ENCODE results near the gene FDX1. TPM values are rescaled to one million over a fixed set of nuclear protein-coding genes. Genes with fewer than 3 reads are reported as not detected.

FDX1 gene
- polyA plus RNA-seq, 1 donor: 8.6 TPM

DNA sequence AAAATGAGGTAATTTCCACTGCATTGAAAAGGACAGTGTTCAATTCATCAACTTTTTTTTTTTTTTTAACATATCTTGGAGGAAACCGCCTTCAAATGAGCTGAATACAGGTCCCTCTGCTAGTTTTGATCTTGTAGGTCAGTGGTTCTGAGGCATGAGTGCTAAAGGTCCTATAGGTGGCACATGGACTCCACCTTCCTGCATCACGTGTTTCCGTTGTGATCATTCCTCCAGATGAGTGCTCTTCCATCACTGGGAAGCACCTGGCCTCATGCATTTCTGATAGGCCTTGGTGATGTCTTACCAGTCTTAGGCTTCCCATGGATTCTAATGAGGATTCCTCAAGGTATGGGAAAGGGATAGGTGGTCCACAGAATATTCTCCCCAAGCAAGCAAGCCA, 37.8 kb downstream of the FDX1 start:
- no peak for DNase-seq (ENCODE audit: low read depth)

DNA sequence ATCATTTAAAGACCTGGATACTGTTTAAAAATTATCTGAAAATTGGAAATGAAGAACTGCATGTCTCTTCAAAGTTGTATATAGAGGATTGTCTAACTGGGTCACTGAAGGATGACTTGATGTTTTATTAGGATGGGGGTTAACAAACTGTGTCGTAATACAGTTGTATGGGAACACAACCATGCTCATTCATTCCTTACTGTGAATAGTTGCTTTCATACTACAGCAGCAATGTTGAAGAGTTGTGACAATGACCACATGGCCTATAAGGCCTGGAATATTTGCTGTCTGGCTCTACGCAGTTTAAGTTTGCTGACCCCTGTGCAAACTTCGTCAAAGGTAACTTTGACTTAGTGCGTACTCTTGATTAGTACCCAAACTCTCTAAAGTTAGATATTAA, 38.4 kb downstream of the FDX1 start:
- DNase-seq (ENCODE audit: low read depth): no peak

DNA sequence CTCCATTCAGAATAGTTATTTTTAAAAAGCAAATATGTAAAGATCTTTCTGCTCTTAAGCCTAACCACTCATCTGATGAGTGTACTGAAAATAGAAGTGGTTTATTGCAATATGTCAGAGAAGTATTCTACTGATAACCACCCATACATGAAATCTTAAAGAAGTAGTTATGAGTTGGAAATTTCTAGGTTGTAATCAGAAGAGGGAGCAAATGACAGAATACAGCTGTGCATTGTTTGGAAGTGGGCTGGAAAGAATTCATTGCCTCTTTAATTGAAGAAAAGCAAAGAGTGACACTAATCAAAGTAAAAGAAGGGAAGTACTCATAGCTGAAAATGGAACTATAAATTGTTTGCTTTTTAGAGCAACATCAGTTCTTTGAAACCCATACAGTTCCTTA, 39.4 kb downstream of the FDX1 start:
- no peak for DNase-seq (ENCODE audit: low read depth)

DNA sequence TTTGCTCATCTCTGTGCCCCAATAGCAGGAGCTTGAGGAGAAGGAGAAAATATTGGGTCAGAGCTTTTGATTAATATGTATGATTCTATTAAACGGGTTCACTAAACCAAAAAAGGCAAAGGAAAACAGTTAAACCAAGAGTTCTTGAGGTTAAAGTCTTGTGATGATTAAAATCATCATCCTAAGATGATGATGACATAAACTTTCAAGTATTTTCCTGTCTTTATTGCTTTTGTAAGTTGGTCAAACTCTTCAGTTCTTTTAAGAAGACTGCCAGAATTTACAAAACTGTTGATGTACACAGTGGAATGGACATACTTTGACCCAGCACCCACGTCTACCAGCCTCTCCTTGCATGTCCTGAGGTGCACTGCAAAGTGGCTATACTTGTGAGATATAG, 41.0 kb downstream of the FDX1 start:
- DNase-seq (ENCODE audit: low read depth): no peak

DNA sequence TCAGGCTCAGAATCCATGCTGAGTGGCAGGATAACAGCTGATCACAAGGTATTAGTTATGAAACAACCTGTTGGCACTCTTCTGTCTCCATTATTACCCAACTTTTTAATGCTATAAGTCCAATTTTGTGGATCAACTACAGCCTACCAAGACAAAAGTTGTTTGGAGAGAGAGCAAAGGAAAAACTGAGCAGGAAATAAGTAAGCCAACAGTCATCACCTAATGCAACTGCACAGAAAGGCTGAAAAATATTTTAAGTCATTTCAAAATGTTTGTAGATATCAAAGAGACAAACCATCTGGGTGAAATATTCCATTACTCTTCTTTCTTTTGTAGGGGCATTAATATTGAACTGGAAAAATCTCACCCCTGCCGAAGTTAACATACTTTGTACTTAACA, 41.6 kb downstream of the FDX1 start:
- no peak for DNase-seq (ENCODE audit: low read depth)

DNA sequence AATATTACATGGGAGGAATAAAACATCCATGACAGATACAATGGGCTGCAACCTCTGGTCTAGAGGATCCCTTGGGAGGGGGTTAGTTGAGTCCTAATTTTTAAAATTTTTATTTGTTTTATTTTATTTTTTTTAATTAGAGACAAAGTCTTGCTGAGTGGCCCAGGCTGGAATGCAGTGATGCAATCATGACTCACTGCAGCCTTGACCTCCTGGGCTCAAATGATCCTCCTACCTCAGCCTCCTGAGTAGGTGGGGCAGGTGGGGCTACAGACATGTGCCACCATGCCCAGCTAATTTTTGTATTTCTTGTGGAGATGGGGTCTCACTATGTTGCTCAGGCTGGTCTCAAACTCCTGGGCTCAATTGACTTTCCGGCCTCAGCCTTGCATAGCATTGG, 43.1 kb downstream of the FDX1 start:
- no peak for DNase-seq (ENCODE audit: low read depth)

DNA sequence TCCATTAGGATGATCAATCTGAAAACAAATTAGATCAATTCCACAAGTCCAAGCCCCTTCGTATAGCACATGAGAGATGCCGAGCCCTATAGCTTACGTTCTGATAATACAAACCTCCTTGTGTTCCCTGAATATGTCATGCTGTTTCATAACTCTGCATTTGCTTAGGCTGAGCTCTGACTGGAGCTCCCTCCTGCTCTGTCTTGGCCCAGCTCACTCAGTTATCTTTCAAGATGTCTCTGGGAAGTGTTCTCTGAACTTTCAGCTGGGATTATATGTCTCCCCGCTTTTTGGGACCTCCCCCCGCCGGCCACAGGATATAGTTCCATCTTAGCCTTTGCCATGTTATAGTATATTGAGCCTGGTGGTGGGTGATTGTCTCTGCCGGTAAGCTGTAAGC, 44.0 kb downstream of the FDX1 start:
- DNase-seq (ENCODE audit: low read depth): peak; percentile 48

DNA sequence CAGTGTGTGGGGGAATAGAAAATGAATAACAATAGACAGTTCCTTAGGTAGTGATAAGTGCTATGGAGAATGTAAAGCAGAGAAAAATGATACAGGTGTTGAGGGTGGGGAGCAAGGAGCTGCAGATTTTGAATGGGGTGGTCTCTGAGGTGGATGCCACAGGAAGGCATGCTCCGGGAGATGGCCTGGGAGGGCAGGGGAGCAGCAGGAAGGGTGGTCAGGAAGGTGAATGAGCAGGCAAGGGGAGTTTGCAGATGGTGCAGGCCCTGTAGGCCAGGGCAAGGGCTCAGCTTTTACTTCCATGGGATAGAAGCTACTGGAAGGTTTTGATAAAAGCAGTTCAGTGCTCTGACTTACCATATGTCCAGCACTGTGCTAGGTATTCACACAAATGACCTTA, 44.8 kb downstream of the FDX1 start:
- no peak for DNase-seq (ENCODE audit: low read depth)

DNA sequence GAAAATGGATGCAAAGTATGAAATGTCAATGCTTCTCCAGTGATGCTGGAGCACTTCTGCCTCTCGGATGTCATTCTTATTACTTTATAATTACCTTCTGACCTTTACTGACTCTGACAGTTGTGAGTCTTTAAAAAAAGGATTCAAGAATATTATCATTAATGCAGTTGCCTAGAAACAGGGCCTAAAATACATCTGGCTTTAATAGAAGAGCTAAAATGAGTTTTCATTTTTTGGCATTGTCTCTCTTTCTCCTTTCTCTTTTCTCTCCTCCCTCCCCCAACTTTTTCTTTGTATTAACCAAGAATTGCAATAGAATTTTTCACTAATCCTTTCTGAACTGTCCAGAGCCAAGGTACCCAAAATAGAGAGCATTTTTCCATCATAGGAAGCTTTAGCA, 45.9 kb downstream of the FDX1 start:
- peak; percentile 66 for DNase-seq (ENCODE audit: low read depth)

DNA sequence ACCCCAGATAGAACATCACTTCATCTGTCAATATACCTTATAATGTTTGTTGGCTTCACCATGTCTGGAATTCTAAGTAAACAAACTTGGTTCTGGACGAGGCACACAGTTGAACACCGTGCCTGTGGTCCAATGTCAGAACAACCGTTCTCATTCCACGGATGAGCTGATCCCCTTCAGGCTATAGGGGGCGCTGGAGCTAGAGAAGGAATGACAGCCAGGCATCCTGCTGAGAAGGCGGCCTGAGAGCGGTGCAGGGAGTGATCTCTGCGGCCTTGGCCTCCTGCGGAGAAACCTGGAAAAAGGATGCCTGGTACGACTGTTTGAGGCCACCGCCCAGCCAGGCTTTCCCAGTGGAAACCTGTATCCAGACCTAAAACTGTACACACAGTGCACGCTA, 48.7 kb downstream of the FDX1 start:
- DNase-seq (ENCODE audit: low read depth): no peak

DNA sequence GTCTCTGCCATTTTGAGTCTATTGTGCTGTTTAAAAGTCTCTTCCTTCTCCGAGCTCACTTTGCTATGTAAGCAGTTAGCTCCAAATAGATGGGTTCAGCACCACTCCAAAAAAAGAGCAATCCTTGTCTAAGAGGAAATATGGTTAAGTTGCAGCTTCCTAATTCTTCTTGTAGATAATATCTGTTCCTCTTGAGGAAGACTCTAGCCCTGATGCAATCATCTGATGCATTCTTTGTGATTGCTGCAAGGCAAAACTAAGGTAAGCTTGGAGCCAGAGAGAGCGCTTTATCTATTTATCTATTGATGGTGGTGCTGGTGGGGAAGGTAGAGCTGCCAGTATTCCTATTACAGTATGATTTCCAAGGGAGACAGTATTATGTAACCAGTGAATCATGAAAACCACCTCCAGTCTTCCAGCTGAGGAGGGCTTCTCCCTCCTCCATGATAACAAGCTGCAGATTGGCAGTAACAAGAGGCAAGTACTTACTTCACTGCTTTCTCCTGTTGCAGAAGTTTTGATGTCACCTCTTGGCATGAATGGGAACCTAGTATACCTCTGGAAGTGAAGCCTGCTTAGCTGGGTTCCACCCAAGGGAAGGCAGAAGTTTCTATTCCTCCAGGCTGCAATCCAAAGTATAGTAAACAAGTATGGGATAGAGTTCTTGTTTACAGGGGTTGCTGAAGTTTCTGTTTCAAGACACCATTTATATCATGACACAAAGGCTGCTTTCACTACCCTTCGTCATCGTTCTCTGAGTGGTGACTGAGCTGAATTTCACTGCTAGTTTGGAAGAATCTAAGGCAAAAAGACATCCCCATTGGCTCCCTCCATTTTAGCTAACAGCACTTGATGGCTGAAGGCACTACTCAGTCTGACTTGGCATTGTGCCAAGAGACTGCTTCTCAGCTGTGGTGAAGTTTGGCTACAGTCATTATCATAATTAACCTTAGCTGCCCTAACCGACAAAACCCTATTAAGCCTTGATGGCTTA, 49.7 kb downstream of the FDX1 start:
- no peak for DNase-seq (ENCODE audit: low read depth)

DNA sequence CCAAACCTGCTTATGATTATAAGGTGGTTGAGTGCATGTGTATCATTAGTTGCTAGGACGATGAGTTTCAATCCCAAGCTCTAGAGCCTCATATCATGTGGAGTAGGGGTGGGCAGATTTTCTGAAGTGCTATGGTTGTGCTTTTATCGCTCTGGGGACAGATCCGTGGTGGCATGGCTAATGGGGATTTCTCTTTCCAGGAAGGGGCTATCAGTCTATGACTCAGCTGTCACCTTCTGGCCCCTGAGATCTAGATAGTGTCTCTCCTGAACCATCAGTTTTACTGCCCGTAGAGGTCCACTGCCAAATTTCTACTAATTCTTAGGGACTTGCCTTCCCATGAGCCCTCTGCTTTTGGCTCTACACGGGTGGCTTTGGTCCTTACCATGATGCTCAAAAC, 51.8 kb downstream of the FDX1 start:
- DNase-seq (ENCODE audit: low read depth): no peak

DNA sequence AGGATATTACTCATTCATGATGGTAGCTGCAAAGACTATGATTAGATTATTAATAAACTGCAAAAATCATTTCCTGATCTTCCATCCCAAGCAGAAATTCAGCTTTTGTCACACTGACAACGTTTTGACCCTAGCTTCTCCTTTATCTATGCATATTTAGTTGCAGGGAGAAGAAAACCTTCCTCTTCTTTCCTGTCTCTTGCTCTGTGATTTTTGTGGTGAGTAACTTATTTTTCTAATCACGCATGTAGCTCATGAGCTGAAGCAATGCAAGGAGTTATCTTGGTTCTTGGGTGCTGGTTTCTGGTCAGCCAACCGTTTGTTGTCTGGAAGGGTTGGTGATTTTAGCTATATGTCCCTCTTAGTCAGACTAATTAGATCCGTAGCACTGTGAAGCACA, 56.4 kb downstream of the FDX1 start:
- no peak for DNase-seq (ENCODE audit: low read depth)

DNA sequence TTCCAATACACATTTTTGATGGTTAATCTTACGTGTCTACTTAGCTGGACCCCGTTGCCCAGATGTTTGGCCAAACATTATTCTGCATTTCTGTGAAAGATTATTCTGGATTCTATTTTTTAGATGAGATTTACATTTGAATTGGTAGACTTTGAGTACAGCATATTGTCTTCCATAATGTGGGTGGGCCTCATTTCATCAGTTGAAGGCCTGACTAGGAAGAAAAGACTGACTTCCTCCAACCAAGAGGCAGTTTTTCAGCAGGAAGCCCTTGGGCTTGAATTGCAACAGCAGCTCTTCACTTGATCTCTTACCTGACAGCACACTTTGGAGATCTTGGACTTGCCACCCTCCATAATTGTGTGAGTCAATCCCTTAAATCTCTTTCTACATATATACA, 58.7 kb downstream of the FDX1 start:
- DNase-seq (ENCODE audit: low read depth): no peak

DNA sequence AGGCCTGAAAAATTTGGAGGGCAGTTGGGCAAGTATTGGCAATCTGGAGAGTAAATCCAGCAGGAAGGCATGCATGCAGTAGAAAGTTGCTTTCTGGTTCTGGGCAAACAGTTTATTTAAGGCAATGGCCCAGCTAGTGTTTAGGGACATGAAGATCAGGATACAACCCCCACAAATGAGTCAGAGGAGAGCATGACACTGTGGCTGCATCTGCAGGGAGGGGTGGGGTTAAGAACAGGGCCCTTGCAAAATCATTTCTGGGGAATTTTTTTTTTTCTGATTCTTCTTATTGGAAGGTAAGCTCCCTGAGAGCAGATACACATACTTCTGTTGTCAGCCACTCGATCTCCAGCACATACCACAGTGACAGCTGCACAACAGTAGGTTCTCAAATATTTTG, 61.1 kb downstream of the FDX1 start:
- DNase-seq (ENCODE audit: low read depth): no peak

DNA sequence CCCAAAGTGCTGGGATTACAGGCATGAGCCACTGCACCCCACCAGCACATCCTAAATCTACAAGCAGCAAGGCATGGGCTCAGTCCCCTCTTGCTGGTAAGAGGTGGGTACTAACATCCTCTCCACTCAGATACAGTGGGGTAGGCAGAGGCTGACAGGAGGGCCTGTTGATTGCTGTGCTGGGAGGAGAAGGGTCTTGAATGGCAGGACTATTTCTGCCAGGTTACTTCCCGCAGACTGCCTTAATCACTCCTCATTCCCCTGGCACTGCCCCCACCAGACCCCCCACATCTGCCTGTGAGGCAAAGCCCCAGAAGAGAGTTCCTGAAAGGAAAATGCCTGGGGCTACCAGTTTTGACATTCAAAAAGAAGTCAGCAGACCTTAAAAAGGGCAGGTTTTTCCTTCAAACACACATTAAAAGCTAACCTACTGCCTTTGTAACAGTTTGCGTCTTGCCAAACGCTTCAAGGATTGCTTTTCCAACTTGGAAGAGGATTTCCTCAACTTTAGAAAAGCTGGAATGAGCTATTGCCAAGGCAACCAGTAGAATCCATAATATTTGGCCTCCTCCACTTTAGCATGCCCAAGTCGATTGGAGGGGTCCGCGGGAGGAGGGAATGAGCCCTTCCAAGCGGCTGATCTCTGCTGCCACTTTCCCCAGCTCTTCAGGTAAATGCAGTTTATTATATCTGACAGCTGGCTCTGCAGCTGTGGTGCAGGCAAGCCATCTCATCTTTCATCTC, 62.0 kb downstream of the FDX1 start:
- no peak for DNase-seq (ENCODE audit: low read depth)

DNA sequence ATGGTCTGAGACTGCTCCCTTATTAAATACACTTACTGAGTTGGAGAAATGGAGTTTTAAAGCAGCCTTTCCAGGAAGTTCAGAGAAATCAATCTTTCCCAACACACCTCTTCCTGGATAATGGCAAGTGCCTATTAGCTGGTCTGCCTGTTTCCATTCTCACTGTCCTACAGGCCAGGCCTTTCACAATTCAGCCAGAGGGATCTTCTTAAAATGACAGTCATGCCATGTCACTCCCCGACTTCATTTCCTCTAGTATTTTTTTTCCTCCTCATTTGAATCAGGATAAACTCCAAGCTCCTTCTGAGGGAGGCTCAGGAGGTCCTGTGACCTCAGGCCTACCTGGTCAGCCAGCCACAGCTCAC, 62.6 kb downstream of the FDX1 start:
- no peak for DNase-seq (ENCODE audit: low read depth)

DNA sequence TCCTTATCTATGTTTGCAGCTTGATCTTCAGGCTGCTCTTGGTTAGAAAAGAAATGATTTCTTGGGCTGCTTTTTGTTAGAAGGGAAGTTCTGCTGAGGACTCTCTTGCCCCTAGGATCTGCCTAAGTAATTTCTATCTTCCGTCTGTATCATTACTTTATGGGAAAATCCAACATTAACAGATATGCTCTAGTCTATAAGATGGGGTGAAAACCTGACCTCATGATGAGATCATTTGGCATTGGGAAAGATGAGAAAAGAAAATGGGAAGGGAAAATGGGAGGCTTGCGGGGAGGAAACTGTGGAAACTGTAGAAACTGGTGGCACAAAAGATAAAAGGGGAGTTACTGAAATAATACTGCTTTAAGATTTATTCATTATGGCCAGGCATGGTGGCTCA, 63.6 kb downstream of the FDX1 start:
- DNase-seq (ENCODE audit: low read depth): no peak

DNA sequence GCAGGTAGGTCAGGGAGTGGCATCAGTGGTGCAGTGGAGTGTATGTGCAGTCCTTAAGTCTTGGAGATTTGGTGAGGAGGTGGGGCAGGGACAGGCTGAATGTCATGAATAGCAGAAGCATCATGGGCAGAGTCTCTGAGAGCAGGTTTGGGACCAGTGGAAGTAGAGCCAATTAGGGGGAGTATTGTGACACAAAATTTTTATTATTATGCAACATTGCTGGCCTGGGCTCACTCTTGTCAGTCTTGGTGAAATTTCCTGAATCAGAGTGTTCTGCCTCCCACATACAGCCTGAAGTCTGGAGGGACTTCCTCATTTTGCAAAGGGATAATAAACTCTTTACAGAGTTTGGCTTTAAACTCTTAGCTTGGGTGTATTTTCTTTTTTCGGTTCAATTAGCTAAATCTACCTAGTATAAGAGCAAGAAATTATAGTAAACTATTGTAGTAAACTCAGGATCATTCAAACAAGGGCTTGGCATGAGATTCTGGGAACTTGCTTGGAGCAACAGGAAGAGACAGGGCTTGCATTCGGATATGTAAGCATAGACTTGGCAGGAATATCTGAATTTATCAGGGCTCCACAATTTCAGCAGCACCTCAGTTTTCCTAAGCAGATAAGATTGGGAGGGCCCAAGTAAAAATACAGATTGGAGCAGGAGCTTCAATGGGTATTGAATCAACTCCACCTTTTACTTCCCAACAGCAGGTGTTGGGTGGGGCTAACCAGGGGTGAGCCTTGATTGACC, 67.7 kb downstream of the FDX1 start:
- DNase-seq (ENCODE audit: low read depth): no peak

DNA sequence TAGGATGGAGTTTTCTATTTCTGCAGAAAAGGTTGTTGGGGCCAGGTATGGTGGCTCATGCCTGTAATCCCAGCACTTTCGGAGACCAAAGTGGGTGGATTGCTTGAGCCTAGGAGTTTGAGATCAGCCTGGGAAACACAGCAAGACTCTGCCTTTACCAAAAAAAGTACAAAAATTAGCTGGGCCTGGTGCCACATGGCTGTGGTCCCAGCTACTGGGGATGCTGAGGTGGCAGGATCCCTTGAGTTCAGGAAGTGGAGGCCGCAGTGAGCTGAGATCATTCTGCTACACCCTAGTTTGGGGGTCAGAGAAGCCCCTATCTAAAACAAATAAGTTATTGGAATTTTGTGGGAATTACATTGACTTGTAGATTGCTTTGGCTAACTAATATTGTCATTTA, 71.7 kb downstream of the FDX1 start:
- no peak for DNase-seq (ENCODE audit: low read depth)

DNA sequence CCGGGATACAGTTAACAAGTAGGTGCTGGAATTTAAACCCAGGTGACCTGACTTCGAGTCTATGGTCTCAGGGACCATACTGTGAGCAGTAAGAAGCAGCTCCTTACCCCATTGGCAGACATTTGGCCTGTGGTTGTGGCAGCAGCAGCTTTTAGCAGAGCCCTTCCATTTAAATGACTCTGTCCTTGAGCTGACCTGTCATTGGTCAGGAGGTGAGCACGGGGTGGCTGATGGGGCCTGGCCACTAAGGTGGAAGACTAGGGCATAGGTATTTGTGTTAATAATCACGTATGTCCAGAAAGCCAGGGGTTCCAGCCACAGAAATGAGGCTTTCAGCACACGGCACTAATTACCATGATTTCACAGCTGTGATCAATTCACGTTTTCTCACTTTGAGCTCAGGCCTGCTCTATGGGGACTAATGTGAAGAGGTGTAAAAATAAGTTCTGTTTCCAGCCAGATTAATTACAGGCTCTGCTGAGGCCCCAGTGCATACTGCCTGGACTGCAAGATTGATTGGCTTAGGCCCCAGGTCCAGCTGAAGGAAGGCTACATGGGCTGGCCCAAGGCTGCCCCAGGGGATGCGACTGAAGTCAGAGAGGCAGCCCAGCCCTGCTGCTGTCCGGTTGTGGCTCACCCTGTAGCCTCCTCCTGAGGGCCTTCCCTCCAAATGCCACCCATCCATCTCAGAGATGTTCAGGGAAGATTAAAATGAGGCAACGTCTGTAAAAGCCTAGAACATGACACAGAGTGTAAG, 76.0 kb downstream of the FDX1 start:
- no peak for DNase-seq (ENCODE audit: low read depth)

DNA sequence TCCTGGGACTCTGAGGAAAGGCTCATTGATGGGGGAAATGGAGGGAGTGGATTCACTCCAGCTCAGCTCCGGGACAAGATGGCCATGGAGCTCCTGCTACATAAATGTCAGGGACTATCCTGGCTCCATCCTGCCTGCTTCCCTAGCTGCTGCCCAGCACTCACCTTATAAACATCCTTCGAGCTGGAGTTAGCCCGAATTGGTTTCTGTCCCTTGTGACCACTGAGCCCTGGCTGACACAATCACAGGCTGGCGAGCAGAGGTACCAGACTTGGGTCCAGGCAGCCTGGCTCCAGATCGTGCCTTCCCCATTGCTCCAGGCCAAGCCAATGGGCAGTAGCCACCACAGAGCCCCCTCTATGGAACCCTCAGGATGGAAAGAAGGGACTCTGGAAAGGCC, 77.6 kb downstream of the FDX1 start:
- no peak for DNase-seq (ENCODE audit: low read depth)
